Measurements from ENCODE around the gene DOCK11. TPM values are rescaled to one million over a fixed set of nuclear protein-coding genes. Genes with fewer than 3 reads are reported as not detected.

The DOCK11 gene
- total RNA-seq, 2 donors from 2014 or later: 3.1 to 3.4 TPM

DNA sequence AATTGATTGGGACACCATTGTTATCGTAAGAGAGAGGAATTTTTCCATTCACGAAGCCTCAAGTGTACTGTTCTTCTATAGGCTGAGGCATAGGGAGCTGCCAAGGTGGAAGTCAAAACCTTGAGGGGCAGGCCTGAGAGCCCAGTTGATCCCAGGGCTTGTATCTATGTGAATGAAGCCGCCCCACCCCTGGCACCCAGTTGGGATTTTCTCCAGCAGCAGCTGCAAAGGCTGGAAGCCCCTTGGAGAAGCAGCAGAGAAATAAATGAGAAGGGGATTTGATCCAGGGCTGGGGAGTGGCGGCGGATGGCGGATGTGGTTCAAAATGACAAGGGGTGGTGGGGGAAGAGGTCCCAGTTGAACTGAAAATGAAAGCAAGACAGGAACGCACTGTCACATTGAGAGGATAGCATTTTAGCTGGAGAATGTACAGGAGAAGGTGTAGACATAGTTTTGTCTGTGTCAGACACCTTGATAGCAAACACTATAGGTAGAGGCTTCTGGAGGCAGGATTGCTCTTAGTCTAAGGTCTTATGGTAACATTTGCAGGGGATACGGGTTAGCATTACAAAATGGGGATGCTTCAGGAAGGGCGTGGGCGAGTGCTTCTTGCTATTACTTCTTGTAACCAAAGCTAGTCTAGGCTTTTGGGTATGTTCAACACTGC, 32.6 kb downstream of the DOCK11 start:
- 90 to 92% methylated on average over 8 to 10 of the region's 10 CpGs for WGBS, 2 experiments (ENCODE audit: insufficient coverage in 1 of 2, insufficient read length in 1 of 2)
- Mint-ChIP-seq H3K27ac (no peak overlapping the region), H3K27me3 (ENCODE audit: insufficient read depth) (peaks cover 22% of the 10 kb centered on the region), H3K4me3 (no peak overlapping the region), H3K36me3 (ENCODE audit: low read depth) (no peaks in the 10 kb centered on the region), H3K4me1 (peaks cover 8% of the 10 kb centered on the region), H3K9me3 (peaks cover 66% of the 10 kb centered on the region)
- no peak overlapping the region for H3K4me3 ChIP-seq (ENCODE audit: low read length)
- no peaks in the 10 kb centered on the region for H3K36me3 ChIP-seq (ENCODE audit: control insufficient read depth, insufficient read depth, low read length)
- TF ChIP-seq, protein P1, sequence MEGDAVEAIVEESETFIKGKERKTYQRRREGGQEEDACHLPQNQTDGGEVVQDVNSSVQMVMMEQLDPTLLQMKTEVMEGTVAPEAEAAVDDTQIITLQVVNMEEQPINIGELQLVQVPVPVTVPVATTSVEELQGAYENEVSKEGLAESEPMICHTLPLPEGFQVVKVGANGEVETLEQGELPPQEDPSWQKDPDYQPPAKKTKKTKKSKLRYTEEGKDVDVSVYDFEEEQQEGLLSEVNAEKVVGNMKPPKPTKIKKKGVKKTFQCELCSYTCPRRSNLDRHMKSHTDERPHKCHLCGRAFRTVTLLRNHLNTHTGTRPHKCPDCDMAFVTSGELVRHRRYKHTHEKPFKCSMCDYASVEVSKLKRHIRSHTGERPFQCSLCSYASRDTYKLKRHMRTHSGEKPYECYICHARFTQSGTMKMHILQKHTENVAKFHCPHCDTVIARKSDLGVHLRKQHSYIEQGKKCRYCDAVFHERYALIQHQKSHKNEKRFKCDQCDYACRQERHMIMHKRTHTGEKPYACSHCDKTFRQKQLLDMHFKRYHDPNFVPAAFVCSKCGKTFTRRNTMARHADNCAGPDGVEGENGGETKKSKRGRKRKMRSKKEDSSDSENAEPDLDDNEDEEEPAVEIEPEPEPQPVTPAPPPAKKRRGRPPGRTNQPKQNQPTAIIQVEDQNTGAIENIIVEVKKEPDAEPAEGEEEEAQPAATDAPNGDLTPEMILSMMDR (conservative IDR thresholded peaks at IDR 0.05): no peak
- no peaks in the 10 kb centered on the region for H3K27me3 ChIP-seq (ENCODE audit: control insufficient read depth, insufficient read depth, low read length, poor library complexity, severe bottlenecking)
- no peak for DNase-seq
- H3K4me1 ChIP-seq (ENCODE audit: control insufficient read depth, insufficient read depth, low read length): no peaks in the 10 kb centered on the region
- no peaks in the 10 kb centered on the region for H3K9me3 ChIP-seq (ENCODE audit: control insufficient read depth, low read length)
- H3K9ac ChIP-seq (ENCODE audit: extremely low read depth, low read length, poor library complexity, severe bottlenecking): no peak overlapping the region
- no peak overlapping the region for H3K27ac ChIP-seq (ENCODE audit: low read depth, low read length)

DNA sequence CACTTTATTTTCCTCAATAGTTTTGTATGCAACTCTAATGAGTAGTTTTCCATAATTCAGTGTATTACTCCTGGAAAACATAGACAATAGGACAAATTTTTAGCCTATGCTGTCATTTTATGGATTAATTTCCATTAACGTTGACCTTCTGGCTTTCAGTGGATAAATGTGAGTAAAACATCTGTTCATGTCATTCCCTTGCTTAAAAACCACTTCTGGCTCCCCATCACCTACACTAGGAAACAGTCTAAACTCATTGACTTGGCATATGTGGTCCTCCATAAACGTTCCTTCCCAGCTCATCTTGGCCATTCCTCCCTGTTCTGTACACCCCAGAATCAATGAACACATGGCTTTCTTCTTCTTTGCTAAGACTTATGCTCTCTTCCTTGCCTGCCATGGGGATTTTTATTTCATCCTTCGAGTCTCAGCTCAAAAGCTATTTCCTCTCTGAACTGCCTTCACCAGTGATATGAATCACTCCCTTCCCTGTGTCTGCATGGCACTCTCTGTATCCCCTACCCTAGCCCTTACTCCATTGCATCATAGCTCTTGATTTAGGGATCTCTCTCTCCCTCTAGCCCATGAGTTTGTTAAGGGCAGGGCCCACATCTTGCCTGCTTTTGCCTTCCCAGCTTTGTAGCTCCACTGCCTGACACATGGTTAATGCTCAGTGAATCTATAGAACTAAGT, 34.8 kb downstream of the DOCK11 start:
- Mint-ChIP-seq H3K9me3 (peaks cover 70% of the 10 kb centered on the region), H3K36me3 (ENCODE audit: low read depth) (no peaks in the 10 kb centered on the region), H3K4me1 (peaks cover 8% of the 10 kb centered on the region), H3K4me3 (no peak overlapping the region), H3K27ac (no peak overlapping the region), H3K27me3 (ENCODE audit: insufficient read depth) (peaks cover 38% of the 10 kb centered on the region)
- TF ChIP-seq, protein P1 (conservative IDR thresholded peaks at IDR 0.05): no peak
- H3K36me3 ChIP-seq (ENCODE audit: control insufficient read depth, insufficient read depth, low read length): no peaks in the 10 kb centered on the region
- H3K27ac ChIP-seq (ENCODE audit: low read depth, low read length): no peak overlapping the region
- no peak for DNase-seq
- H3K4me3 ChIP-seq (ENCODE audit: low read length): no peak overlapping the region
- no peaks in the 10 kb centered on the region for H3K27me3 ChIP-seq (ENCODE audit: control insufficient read depth, insufficient read depth, low read length, poor library complexity, severe bottlenecking)
- H3K9ac ChIP-seq (ENCODE audit: extremely low read depth, low read length, poor library complexity, severe bottlenecking): no peak overlapping the region
- 68 to 93% methylated on average over 2 to 3 of the region's 3 CpGs for WGBS, 2 experiments (ENCODE audit: insufficient coverage in 1 of 2, insufficient read length in 1 of 2)
- H3K4me1 ChIP-seq (ENCODE audit: control insufficient read depth, insufficient read depth, low read length): no peaks in the 10 kb centered on the region
- no peaks in the 10 kb centered on the region for H3K9me3 ChIP-seq (ENCODE audit: control insufficient read depth, low read length)

DNA sequence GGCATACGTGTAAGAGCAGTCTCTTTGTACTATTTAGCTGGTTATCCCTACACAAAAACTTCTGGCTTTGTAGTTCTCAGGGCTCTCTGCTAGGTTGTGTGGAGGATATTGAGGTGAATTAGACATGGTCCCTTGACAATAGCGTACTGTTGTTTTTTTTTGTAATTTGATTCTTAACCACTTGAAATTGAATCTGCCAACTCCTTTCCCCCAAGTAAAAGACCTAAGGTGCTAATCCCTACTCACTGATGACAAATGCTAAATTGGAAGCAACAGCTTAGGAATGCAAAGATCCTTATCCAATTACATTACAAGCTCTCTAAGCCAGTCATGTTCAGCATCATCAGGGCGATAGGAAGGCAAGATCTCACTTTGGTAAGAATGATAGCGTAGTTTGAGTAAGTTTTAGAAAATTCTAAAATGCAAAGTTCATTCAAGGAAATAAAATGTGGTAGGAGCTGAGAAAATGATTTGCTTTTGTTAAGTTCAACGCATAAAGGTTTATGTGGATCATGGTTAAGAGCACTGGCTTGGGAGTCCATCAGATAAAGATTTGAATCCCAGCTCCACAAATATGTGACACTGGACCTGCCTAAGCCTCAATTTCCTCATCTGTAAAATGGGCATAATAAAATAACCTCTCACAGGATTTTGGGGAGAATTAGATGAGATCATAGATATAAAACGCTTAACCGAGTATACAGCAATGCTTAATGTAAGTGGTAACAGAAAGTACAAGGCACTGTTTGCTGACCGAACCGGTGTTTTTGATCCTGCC, 39.3 kb downstream of the DOCK11 start:
- Histone ChIP-seq H3K9ac (ENCODE audit: extremely low read depth, low read length, poor library complexity, severe bottlenecking) (no peak overlapping the region), H3K4me3 (ENCODE audit: low read length) (no peak overlapping the region), H3K4me1 (ENCODE audit: control insufficient read depth, insufficient read depth, low read length) (no peaks in the 10 kb centered on the region), H3K27ac (ENCODE audit: low read depth, low read length) (peak overlapping the region; percentile 72), H3K9me3 (ENCODE audit: control insufficient read depth, low read length) (no peaks in the 10 kb centered on the region), H3K27me3 (ENCODE audit: control insufficient read depth, insufficient read depth, low read length, poor library complexity, severe bottlenecking) (no peaks in the 10 kb centered on the region), H3K36me3 (ENCODE audit: control insufficient read depth, insufficient read depth, low read length) (no peaks in the 10 kb centered on the region)
- no peak overlapping the region for H3K4me3 Mint-ChIP-seq
- TF ChIP-seq, protein P1 (conservative IDR thresholded peaks at IDR 0.05): no peak
- H3K4me1 Mint-ChIP-seq: no peaks in the 10 kb centered on the region
- peaks cover 47% of the 10 kb centered on the region for H3K27me3 Mint-ChIP-seq (ENCODE audit: insufficient read depth)
- no peaks in the 10 kb centered on the region for H3K36me3 Mint-ChIP-seq (ENCODE audit: low read depth)
- no peak for DNase-seq
- peak overlapping the region; percentile 76 for H3K27ac Mint-ChIP-seq
- peaks cover 56% of the 10 kb centered on the region for H3K9me3 Mint-ChIP-seq
- WGBS, 2 experiments (ENCODE audit: insufficient coverage in 1 of 2, insufficient read length in 1 of 2): 72% methylated on average over 8 of the region's 9 CpGs; no CpG with 5 or more reads in 1 of the 2 experiments
